ENCODE measurements around the gene ERFL. TPM values are rescaled to one million over a fixed set of nuclear protein-coding genes. Genes with fewer than 3 reads are reported as not detected.

ERFL gene
- total RNA-seq, 1 experiment from 2014 or later = 3.8 TPM

Small RNAs within 50 kb of the gene (small RNA-seq; reads per million reads assigned to genes)
- not detected for gene MIR6797

Other genes starting within 250 kb of the ERFL start
- gene CEACAM7, start 240.2 kb downstream of the ERFL start, total RNA-seq (2014; rRNA removed; shearing (Covaris generic); ENCODE audit: low replicate concordance) = not detected in 2 replicates
- not detected in 2 replicates for gene CEACAM5, start 219.8 kb downstream of the ERFL start, total RNA-seq (2014; rRNA removed; shearing (Covaris generic); ENCODE audit: low replicate concordance)
- not detected in 2 replicates for gene CEACAM6, start 172.9 kb downstream of the ERFL start, total RNA-seq (2014; rRNA removed; shearing (Covaris generic); ENCODE audit: low replicate concordance)
- not detected in 2 replicates for gene CEACAM3, start 131.9 kb downstream of the ERFL start, total RNA-seq (2014; rRNA removed; shearing (Covaris generic); ENCODE audit: low replicate concordance)
- gene LYPD4, start 83.8 kb downstream of the ERFL start, total RNA-seq (2014; rRNA removed; shearing (Covaris generic); ENCODE audit: low replicate concordance) = not detected in 2 replicates
- gene DMRTC2, start 83.4 kb downstream of the ERFL start, total RNA-seq (2014; rRNA removed; shearing (Covaris generic); ENCODE audit: low replicate concordance) = not detected in 2 replicates
- 2,482 and 3,478 TPM in 2 replicates for gene RPS19, start 68.2 kb downstream of the ERFL start, total RNA-seq (2014; rRNA removed; shearing (Covaris generic); ENCODE audit: low replicate concordance)
- gene CD79A, start 51.2 kb downstream of the ERFL start, total RNA-seq (2014; rRNA removed; shearing (Covaris generic); ENCODE audit: low replicate concordance) = 970 and 1,036 TPM in 2 replicates
- gene ARHGEF1, start 45.3 kb downstream of the ERFL start, total RNA-seq (2014; rRNA removed; shearing (Covaris generic); ENCODE audit: low replicate concordance) = 136 and 137 TPM in 2 replicates
- 270 and 367 TPM in 2 replicates for gene RABAC1, start 30.9 kb upstream of the ERFL start, total RNA-seq (2014; rRNA removed; shearing (Covaris generic); ENCODE audit: low replicate concordance)
- 22.4 and 26.6 TPM in 2 replicates for gene ATP1A3, start 65.8 kb upstream of the ERFL start, total RNA-seq (2014; rRNA removed; shearing (Covaris generic); ENCODE audit: low replicate concordance)
- 0.07 and 1.4 TPM in 2 replicates for gene GRIK5, start 141.8 kb upstream of the ERFL start, total RNA-seq (2014; rRNA removed; shearing (Covaris generic); ENCODE audit: low replicate concordance)
- 15.1 and 23.5 TPM in 2 replicates for gene ZNF574, start 147.7 kb upstream of the ERFL start, total RNA-seq (2014; rRNA removed; shearing (Covaris generic); ENCODE audit: low replicate concordance)
- 61.9 and 69.4 TPM in 2 replicates for gene POU2F2, start 204.0 kb upstream of the ERFL start, total RNA-seq (2014; rRNA removed; shearing (Covaris generic); ENCODE audit: low replicate concordance)

Data from Karpas-422 (cell line).